ENCODE data around the gene GADD45G. TPM values are rescaled to one million over a fixed set of nuclear protein-coding genes. Genes with fewer than 3 reads are reported as not detected.

GADD45G gene
- total and polyA plus RNA-seq, 2 of the 4 experiments (the other 2 are of a cell fraction) = 0.15 TPM; not detected in 1

GRCh38 chr9:89612566-89613278, 7.9 kb downstream of the GADD45G start:
- H3K4me1 ChIP-seq (ENCODE audit: control insufficient read depth, insufficient read depth, low read length) = no peaks in the 10 kb centered on the region
- no peak overlapping the region for H2BK5ac ChIP-seq (ENCODE audit: low read depth, low read length, poor library complexity, severe bottlenecking)
- H2BK15ac ChIP-seq (ENCODE audit: low read depth, low read length) = no peak overlapping the region
- no peak overlapping the region for H3K56ac ChIP-seq (ENCODE audit: extremely low read depth, insufficient read depth, low read length)
- no peak overlapping the region for H4K8ac ChIP-seq (ENCODE audit: low read depth in 2 of 2, low read length in 2 of 2)
- H2AK9ac ChIP-seq (replicated peaks; ENCODE audit: low read depth, low read length, poor library complexity) = no peak overlapping the region
- H2AFZ ChIP-seq (replicated peaks; ENCODE audit: low read length, poor library complexity) = no peak overlapping the region
- peaks cover 13% of the 10 kb centered on the region for H3K27me3 ChIP-seq (ENCODE audit: control insufficient read depth, insufficient read depth, low read length)
- no peak overlapping the region for H3K4ac ChIP-seq (ENCODE audit: low read depth, low read length)
- ATAC-seq (ENCODE audit: low read depth) (no peak), DNase-seq (no peak)
- no peak overlapping the region for H2BK120ac ChIP-seq (ENCODE audit: low read depth, low read length)
- ChIA-PET CTCF (no interaction called here), POLR2A (ENCODE audit: unreplicated experiment) (no interaction called here)
- H3K36me3 ChIP-seq (ENCODE audit: control insufficient read depth, insufficient read depth, low read length) = no peaks in the 10 kb centered on the region
- no peak overlapping the region for H3K9ac ChIP-seq (ENCODE audit: low read depth, low read length)
- H3K27ac ChIP-seq (ENCODE audit: insufficient read depth, low read length) = no peak overlapping the region
- no peaks in the 10 kb centered on the region for H3K9me1 ChIP-seq (ENCODE audit: insufficient read depth, low read length)
- intact Hi-C loops (cut with micrococcal nuclease) (no loop called here), dilution Hi-C loops (cut with HindIII; ENCODE audit: low sequenced_read_pairs, unreplicated experiment) (no loop called here), in situ Hi-C loops (cut with MboI; ENCODE audit: low sequenced_read_pairs) (no loop called here)
- no peaks in the 10 kb centered on the region for H3K79me1 ChIP-seq (ENCODE audit: low read depth in 1 of 2, low read length in 2 of 2)
- no peaks in the 10 kb centered on the region for H4K20me1 ChIP-seq (ENCODE audit: insufficient read depth, low read length)
- 54% methylated on average over 4 of the region's 17 CpGs; no CpG with 5 or more reads in 1 of the 2 experiments for WGBS, 2 experiments (ENCODE audit: extremely low coverage in 2 of 2, insufficient read length in 1 of 2)
- H3K4me2 ChIP-seq (ENCODE audit: low read depth, low read length) = no peak overlapping the region
- no peak overlapping the region for H3K23ac ChIP-seq (ENCODE audit: low read depth, low read length)
- no peak overlapping the region for H3K18ac ChIP-seq (ENCODE audit: low read depth, low read length)
- TF ChIP-seq BHLHE40 (IDR thresholded peaks at IDR 0.05; ENCODE audit: low read depth, low read length) = no peak
- no peak for TF ChIP-seq CEBPB (IDR thresholded peaks at IDR 0.05; ENCODE audit: low read depth, low read length)
- TF ChIP-seq FOS (IDR thresholded peaks at IDR 0.05; ENCODE audit: low read depth, low read length) = no peak
- peak; percentile 91 for TF ChIP-seq MAFK (IDR thresholded peaks at IDR 0.05; ENCODE audit: low read depth, low read length)
- H4K5ac ChIP-seq (ENCODE audit: low read depth, low read length) = no peak overlapping the region
- no TSS peak for BruUV-seq (replicated peaks)
- H4K91ac ChIP-seq (ENCODE audit: insufficient read depth, low read depth, low read length) = no peak overlapping the region
- no peak overlapping the region for H3K4me3 ChIP-seq (ENCODE audit: insufficient read depth, low read depth, low read length)
- H3K14ac ChIP-seq (replicated peaks; ENCODE audit: low read depth, low read length) = no peak overlapping the region
- peaks cover 2% of the 10 kb centered on the region; the same call in 1 of the 2 replicates for H3K9me3 ChIP-seq (ENCODE audit: control insufficient read depth, insufficient read depth, low read length)
- H2BK20ac ChIP-seq (ENCODE audit: low read depth, low read length) = no peak overlapping the region
- no peak overlapping the region for H2AK5ac ChIP-seq (ENCODE audit: low read depth, low read length)
